CD14-positive monocyte (primary cell): ENCODE data around the gene GAK. TPM values are rescaled to one million over a fixed set of nuclear protein-coding genes. Genes with fewer than 3 reads are reported as not detected.

Experiments
- DNase-seq, 3 donors: peaks; one replicate each; pipeline ENCODE4 v3.0.0-alpha.2; 2011 to 2022
- H2AFZ ChIP-seq: 2 replicates; pipeline ENCODE4 v1.6.0; 2012; ENCODE audit warnings: mild to moderate bottlenecking, low read depth, low read length, inconsistent platforms; ENCODE audit not compliant: insufficient read depth, poor library complexity, severe bottlenecking
- H3K27ac ChIP-seq, 2 donors: 1 replicate in 1 of 2; 2 replicates in 1 of 2; pipeline ENCODE4 v1.5.1; 2012 to 2013; ENCODE audit warnings: low read length in 2 of 2, control low read depth in 1 of 2, inconsistent platforms in 1 of 2, low read depth in 1 of 2, mild to moderate bottlenecking in 1 of 2
- H3K27me3 ChIP-seq, 2 donors: one replicate each; pipeline versions ENCODE4 v1.6.0 to v1.6.1; 2011 to 2013; ENCODE audit warnings: low read length in 2 of 2; ENCODE audit not compliant: control insufficient read depth in 2 of 2, insufficient read depth in 2 of 2
- H3K36me3 ChIP-seq, 2 donors: replicated peaks in 1 of 2; 1 replicate in 1 of 2; 2 replicates in 1 of 2; pipeline versions ENCODE4 v1.5.1 to v1.6.1; 2012 to 2013; ENCODE audit warnings: low read length in 2 of 2, control low read depth in 1 of 2, inconsistent platforms in 1 of 2, mild to moderate bottlenecking in 1 of 2; ENCODE audit not compliant: insufficient read depth in 2 of 2, control insufficient read depth in 1 of 2
- H3K4me1 ChIP-seq, 2 donors: 1 replicate in 1 of 2; 2 replicates in 1 of 2; pipeline versions ENCODE4 v1.5.1 to v1.6.1; 2012 to 2013; ENCODE audit warnings: low read length in 2 of 2, control low read depth in 1 of 2, inconsistent platforms in 1 of 2, mild to moderate bottlenecking in 1 of 2, moderate library complexity in 1 of 2; ENCODE audit not compliant: insufficient read depth in 2 of 2, control insufficient read depth in 1 of 2
- H3K4me2 ChIP-seq: replicated peaks from 2 replicates; pipeline ENCODE3; 2012; ENCODE audit warnings: low read length, moderate library complexity, mild to moderate bottlenecking; ENCODE audit not compliant: poor library complexity, severe bottlenecking; ENCODE audit errors: extremely low read depth
- H3K4me3 ChIP-seq, 3 experiments: fragments of 200-600 bp in 1 of 3; sonication (generic) in 1 of 3; replicated peaks in 1 of 3; 1 replicate in 2 of 3; 2 replicates in 1 of 3; pipeline ENCODE4 v1.5.1; 2011 to 2013; ENCODE audit warnings: low read length in 3 of 3, mild to moderate bottlenecking in 3 of 3, control low read depth in 2 of 3, low read depth in 2 of 3, inconsistent platforms in 1 of 3, moderate library complexity in 1 of 3
- H3K79me2 ChIP-seq: 2 replicates; pipeline ENCODE4 v1.6.0; 2012; ENCODE audit warnings: mild to moderate bottlenecking, control low read depth, inconsistent platforms, low read length, moderate library complexity; ENCODE audit not compliant: insufficient read depth
- H3K9ac ChIP-seq: 2 replicates; pipeline ENCODE4 v1.6.0; 2017; ENCODE audit warnings: low read length, mild to moderate bottlenecking; ENCODE audit not compliant: insufficient read depth, poor library complexity, severe bottlenecking
- H3K9me3 ChIP-seq, 2 donors: replicated peaks in 1 of 2; 1 replicate in 1 of 2; 2 replicates in 1 of 2; pipeline versions ENCODE4 v1.5.1 to v1.6.1; 2012 to 2013; ENCODE audit warnings: low read length in 2 of 2, control low read depth in 1 of 2; ENCODE audit not compliant: control insufficient read depth in 1 of 2, insufficient read depth in 1 of 2
- H4K20me1 ChIP-seq: 2 replicates; pipeline ENCODE4 v1.6.0; 2012; ENCODE audit warnings: mild to moderate bottlenecking, low read length, control low read depth, moderate library complexity; ENCODE audit not compliant: insufficient read depth
- H3K27ac Mint-ChIP-seq, 7 donors: one replicate each; pipeline ENCODE4 v1.8.0; 2020; ENCODE audit warnings: mild to moderate bottlenecking in 7 of 7, mixed read lengths in 7 of 7, moderate library complexity in 6 of 7, inconsistent platforms in 2 of 7
- H3K27me3 Mint-ChIP-seq, 3 donors: one replicate each; pipeline ENCODE4 v1.8.0; 2021 to 2022; ENCODE audit warnings: low read depth in 3 of 3, mild to moderate bottlenecking in 3 of 3, mixed read lengths in 3 of 3, moderate library complexity in 3 of 3, inconsistent platforms in 1 of 3
- H3K36me3 Mint-ChIP-seq, 2 donors: one replicate each; pipeline ENCODE4 v1.8.0; 2020; ENCODE audit warnings: mixed read lengths in 2 of 2, inconsistent platforms in 1 of 2, mild to moderate bottlenecking in 1 of 2
- H3K4me1 Mint-ChIP-seq: one replicate; pipeline ENCODE4 v1.8.0; 2020; ENCODE audit warnings: mild to moderate bottlenecking, mixed read lengths
- H3K4me3 Mint-ChIP-seq, 2 donors: one replicate each; pipeline ENCODE4 v1.8.0; 2020; ENCODE audit warnings: mild to moderate bottlenecking in 2 of 2, mixed read lengths in 2 of 2, moderate library complexity in 1 of 2
- H3K9me3 Mint-ChIP-seq, 7 donors: one replicate each; pipeline ENCODE4 v1.8.0; 2020 to 2022; ENCODE audit warnings: mixed read lengths in 7 of 7, mild to moderate bottlenecking in 6 of 7, moderate library complexity in 6 of 7, inconsistent platforms in 2 of 7
- CTCF ChIP-seq: fragments of 200-600 bp; IDR thresholded peaks from one replicate; pipeline ENCODE4 v1.8.0; 2022; ENCODE audit warnings: antibody characterized with exemption, mild to moderate bottlenecking
- WGBS: methylation state at CpG from one replicate; pipeline ENCODE4 v1.1.5; 2013; ENCODE audit warnings: missing lambda C conversion rate; ENCODE audit not compliant: insufficient coverage; 5-methylcytosine and 5-hydroxymethylcytosine counted together
- intact Hi-C, 2 donors: fragments of 100-400 bp; cut with micrococcal nuclease; formaldehyde crosslinking; loops; one replicate each; pipeline versions ENCODE4 v1.15.0 to v1.15.1; 2023
- polyA plus RNA-seq, 3 donors: library from polyadenylated mRNA; depleted of rRNA in 1 of 3; unstranded in 2 of 3; stranded (reverse) in 1 of 3; fragments of 300-500 nt in 2 of 3; fragments of >200 nt in 1 of 3; fragmentation: Illumina TruSeq in 2 of 3; gene quantifications; 1 replicate in 2 of 3; 2 replicates in 1 of 3; pipeline ENCODE4 v1.2.3, GENCODE V29; 2012 to 2021

GAK gene
- polyA plus RNA-seq, 3 donors: 40.3 to 88.7 (median 54.9) TPM

GRCh38 chr4:821631-822030 lies 110.5 kb downstream of the GAK start:
- Histone ChIP-seq H3K9me3 (peaks cover 4 to 10% of the 10 kb centered on the region in 2 donors), H3K4me2 (no peak overlapping the region), H4K20me1 (no peaks in the 10 kb centered on the region), H3K4me1 (no peaks in the 10 kb centered on the region), H3K9ac (no peak overlapping the region), H3K79me2 (no peaks in the 10 kb centered on the region), H3K36me3 (no peaks in the 10 kb centered on the region), H3K27ac (no peak overlapping the region), H3K27me3 (peaks cover 16 to 37% of the 10 kb centered on the region in 2 donors), H2AFZ (no peak overlapping the region), H3K4me3 (no peak overlapping the region)
- no peak for DNase-seq
- no peaks in the 10 kb centered on the region for H3K4me1 Mint-ChIP-seq
- H3K9me3 Mint-ChIP-seq: peaks cover 0 to 11% (median 0%) of the 10 kb centered on the region in 7 donors
- H3K4me3 Mint-ChIP-seq: no peak overlapping the region
- 84% methylated on average over 16 of the region's 16 CpGs for WGBS
- intact Hi-C loops: no loop called here
- peaks cover 38 to 66% (median 48%) of the 10 kb centered on the region in 3 donors for H3K27me3 Mint-ChIP-seq
- H3K36me3 Mint-ChIP-seq: no peaks in the 10 kb centered on the region
- no peak for TF ChIP-seq CTCF
- H3K27ac Mint-ChIP-seq: peak overlapping the region in 1 of 7 donors; percentile 32

DNA sequence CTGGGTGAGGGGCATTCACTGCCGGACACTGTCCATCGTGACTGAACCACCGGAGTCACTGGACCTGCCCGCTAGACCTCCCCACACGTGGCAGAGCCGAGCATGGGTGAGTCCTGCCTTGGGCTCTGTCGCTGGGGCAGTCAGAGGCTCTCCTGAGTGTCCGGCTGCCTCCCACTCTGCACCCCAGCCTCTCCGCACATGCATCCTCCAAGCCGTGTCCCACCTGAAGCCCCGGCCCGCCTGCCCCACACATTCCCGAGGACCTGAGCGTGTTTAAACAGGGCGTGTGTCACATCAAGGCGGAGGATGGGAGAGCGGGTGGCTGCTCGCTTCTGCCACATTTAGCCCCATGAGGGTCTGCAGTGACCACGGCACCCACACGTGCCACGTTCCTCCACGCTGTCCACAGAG lies 110.9 kb downstream of the GAK start:
- Mint-ChIP-seq H3K9me3 (peaks cover 0 to 11% (median 0%) of the 10 kb centered on the region in 7 donors), H3K27ac (peak overlapping the region in 1 of 7 donors; percentile 32), H3K4me3 (no peak overlapping the region), H3K36me3 (no peaks in the 10 kb centered on the region), H3K27me3 (peaks cover 40 to 67% (median 51%) of the 10 kb centered on the region in 3 donors), H3K4me1 (no peaks in the 10 kb centered on the region)
- no peak overlapping the region for H3K4me2 ChIP-seq
- no peaks in the 10 kb centered on the region for H3K4me1 ChIP-seq
- H3K36me3 ChIP-seq: no peaks in the 10 kb centered on the region
- H3K79me2 ChIP-seq: no peaks in the 10 kb centered on the region
- H3K9me3 ChIP-seq: peaks cover 4 to 10% of the 10 kb centered on the region in 2 donors
- H2AFZ ChIP-seq: no peak overlapping the region
- WGBS: 91% methylated on average over 22 of the region's 22 CpGs
- no peak overlapping the region for H3K27ac ChIP-seq
- intact Hi-C loops: no loop called here
- H4K20me1 ChIP-seq: no peaks in the 10 kb centered on the region
- no peak overlapping the region for H3K4me3 ChIP-seq
- no peak overlapping the region for H3K9ac ChIP-seq
- peaks cover 16 to 38% of the 10 kb centered on the region in 2 donors for H3K27me3 ChIP-seq
- no peak for TF ChIP-seq CTCF
- DNase-seq: no peak
